IMR-90 (cell line): Measurements from ENCODE around the gene AKR1E2. TPM values are rescaled to one million over a fixed set of nuclear protein-coding genes. Genes with fewer than 3 reads are reported as not detected.
A peak's percentile ranks its signal among the peaks of the same experiment; 100 is the strongest.

Experiments used
- ATAC-seq: fragments of 200-7000 bp; cut with Tn5 transposase; 2 replicates; pipeline ENCODE4 v1.9.1; 2020; ENCODE audit warnings: low read depth, mild to moderate bottlenecking, moderate library complexity
- BruUV-seq: library from RNA; stranded (reverse); fragments of 400-500 nt; replicated peaks from 2 replicates; lab custom pipeline; 2021; lab: Mats Ljungman, UMichigan
- CTCF ChIA-PET: fragments of 300-600 bp; formaldehyde crosslinking; extraction: SDS; loops from one replicate; lab custom pipeline; 2021; ENCODE audit warnings: antibody characterized with exemption; lab: Yijun Ruan, JAX
- POLR2A ChIA-PET: fragments of 300-600 bp; sonication (Branson Sonifier 250); formaldehyde crosslinking; loops from one replicate; lab custom pipeline; 2022; ENCODE audit warnings: antibody characterized with exemption; ENCODE audit not compliant: unreplicated experiment; lab: Charles Lee
- DNase-seq: peaks from one replicate; pipeline ENCODE4 v3.0.0; 2013
- H2AFZ ChIP-seq: replicated peaks from 2 replicates; pipeline ENCODE3; 2013; ENCODE audit warnings: low read length, mild to moderate bottlenecking; ENCODE audit not compliant: poor library complexity
- H2AK5ac ChIP-seq: 2 replicates; pipeline ENCODE4 v1.6.1; 2013; ENCODE audit warnings: low read depth, low read length, inconsistent platforms
- H2AK9ac ChIP-seq: replicated peaks from 2 replicates; pipeline ENCODE3; 2013; ENCODE audit warnings: mild to moderate bottlenecking, low read depth, low read length, moderate library complexity; ENCODE audit not compliant: poor library complexity
- H2BK120ac ChIP-seq: 2 replicates; pipeline ENCODE4 v1.6.1; 2013; ENCODE audit warnings: low read depth, low read length, inconsistent platforms
- H2BK15ac ChIP-seq: 3 replicates; pipeline ENCODE4 v1.6.1; 2013; ENCODE audit warnings: low read depth, low read length, inconsistent platforms
- H2BK20ac ChIP-seq: 2 replicates; pipeline ENCODE4 v1.6.1; 2013; ENCODE audit warnings: low read depth, mild to moderate bottlenecking, inconsistent platforms, low read length, moderate library complexity
- H2BK5ac ChIP-seq: 2 replicates; pipeline ENCODE4 v1.6.1; 2013; ENCODE audit warnings: mild to moderate bottlenecking, low read depth, low read length, inconsistent platforms; ENCODE audit not compliant: poor library complexity, severe bottlenecking
- H3K14ac ChIP-seq: replicated peaks from 2 replicates; pipeline ENCODE4 v1.6.1; 2013; ENCODE audit warnings: low read depth, low read length, inconsistent platforms
- H3K18ac ChIP-seq: 2 replicates; pipeline ENCODE4 v1.6.1; 2013; ENCODE audit warnings: low read depth, low read length, control low read depth
- H3K23ac ChIP-seq: 2 replicates; pipeline ENCODE4 v1.6.1; 2013; ENCODE audit warnings: low read depth, low read length, inconsistent platforms
- H3K27ac ChIP-seq: 2 replicates; pipeline ENCODE4 v1.5.1; 2013; ENCODE audit warnings: mild to moderate bottlenecking, control low read depth, low read length; ENCODE audit not compliant: insufficient read depth
- H3K27me3 ChIP-seq: 2 replicates; pipeline ENCODE4 v1.6.1; 2013; ENCODE audit warnings: low read length; ENCODE audit not compliant: control insufficient read depth, insufficient read depth
- H3K36me3 ChIP-seq: 2 replicates; pipeline ENCODE4 v1.6.1; 2013; ENCODE audit warnings: low read length, mixed read lengths; ENCODE audit not compliant: control insufficient read depth, insufficient read depth
- H3K4ac ChIP-seq: 2 replicates; pipeline ENCODE4 v1.6.1; 2013; ENCODE audit warnings: low read depth, low read length, inconsistent platforms
- H3K4me1 ChIP-seq: 2 replicates; pipeline ENCODE4 v1.6.1; 2013; ENCODE audit warnings: low read length, mixed read lengths; ENCODE audit not compliant: control insufficient read depth, insufficient read depth
- H3K4me2 ChIP-seq: 2 replicates; pipeline ENCODE4 v1.6.1; 2013; ENCODE audit warnings: low read depth, mild to moderate bottlenecking, control low read depth, low read length, moderate library complexity
- H3K4me3 ChIP-seq: 2 replicates; pipeline ENCODE4 v1.5.1; 2013; ENCODE audit warnings: low read depth, mild to moderate bottlenecking, control low read depth, low read length, moderate library complexity; ENCODE audit not compliant: insufficient read depth
- H3K56ac ChIP-seq: 2 replicates; pipeline ENCODE4 v1.6.1; 2013; ENCODE audit warnings: low read length, inconsistent platforms; ENCODE audit not compliant: insufficient read depth; ENCODE audit errors: extremely low read depth
- H3K79me1 ChIP-seq, 2 experiments: 2 replicates each; pipeline ENCODE4 v1.6.1; 2013; ENCODE audit warnings: low read length in 2 of 2, inconsistent platforms in 1 of 2, low read depth in 1 of 2
- H3K9ac ChIP-seq: 2 replicates; pipeline ENCODE4 v1.6.1; 2013; ENCODE audit warnings: low read depth, low read length, control low read depth
- H3K9me1 ChIP-seq: 2 replicates; pipeline ENCODE4 v1.6.1; 2013; ENCODE audit warnings: low read length, inconsistent platforms; ENCODE audit not compliant: insufficient read depth
- H3K9me3 ChIP-seq: 2 replicates; pipeline ENCODE4 v1.6.1; 2013; ENCODE audit warnings: low read length; ENCODE audit not compliant: control insufficient read depth, insufficient read depth
- H4K20me1 ChIP-seq: 2 replicates; pipeline ENCODE4 v1.6.1; 2013; ENCODE audit warnings: low read length, inconsistent platforms; ENCODE audit not compliant: insufficient read depth
- H4K5ac ChIP-seq: 2 replicates; pipeline ENCODE4 v1.6.1; 2013; ENCODE audit warnings: mild to moderate bottlenecking, low read depth, low read length, control low read depth
- H4K8ac ChIP-seq, 2 experiments: 2 replicates each; pipeline ENCODE4 v1.6.1; 2013; ENCODE audit warnings: low read depth in 2 of 2, low read length in 2 of 2, control low read depth in 1 of 2, inconsistent platforms in 1 of 2
- H4K91ac ChIP-seq: 2 replicates; pipeline ENCODE4 v1.6.1; 2013; ENCODE audit warnings: low read depth, low read length, inconsistent platforms; ENCODE audit not compliant: insufficient read depth
- BHLHE40 ChIP-seq: fragments of 150-350 bp; IDR thresholded peaks from 2 replicates; pipeline ENCODE4 v1.6.1; 2016; ENCODE audit warnings: mild to moderate bottlenecking, low read depth, low read length
- CEBPB ChIP-seq: IDR thresholded peaks from 2 replicates; pipeline ENCODE4 v1.6.1; 2012; ENCODE audit warnings: low read depth, low read length, improper control_type of control experiment
- CHD1 ChIP-seq: IDR thresholded peaks from 2 replicates; pipeline ENCODE4 v1.6.1; 2012; ENCODE audit warnings: low read depth, low read length, improper control_type of control experiment
- CTCF ChIP-seq: conservative IDR thresholded peaks from 2 replicates; pipeline ENCODE4 v1.5.1; 2012; ENCODE audit warnings: mild to moderate bottlenecking, low read depth, low read length, improper control_type of control experiment
- ELK1 ChIP-seq: fragments of 150-350 bp; IDR thresholded peaks from 2 replicates; pipeline ENCODE4 v1.6.1; 2016; ENCODE audit warnings: low read depth, mild to moderate bottlenecking, low read length, moderate library complexity, borderline replicate concordance
- FOS ChIP-seq: fragments of 150-350 bp; IDR thresholded peaks from 2 replicates; pipeline ENCODE4 v1.6.1; 2016; ENCODE audit warnings: low read depth, low read length
- MAFK ChIP-seq: IDR thresholded peaks from 2 replicates; pipeline ENCODE4 v1.6.1; 2012; ENCODE audit warnings: low read depth, low read length, improper control_type of control experiment
- MAZ ChIP-seq: IDR thresholded peaks from 2 replicates; pipeline ENCODE4 v1.6.1; 2012; ENCODE audit warnings: low read depth, mild to moderate bottlenecking, low read length, improper control_type of control experiment, moderate library complexity, borderline replicate concordance
- MXI1 ChIP-seq: IDR thresholded peaks from 2 replicates; pipeline ENCODE4 v1.6.1; 2012; ENCODE audit warnings: low read depth, mild to moderate bottlenecking, low read length, moderate library complexity, borderline replicate concordance
- NFE2L2 ChIP-seq: fragments of 150-350 bp; IDR thresholded peaks from 2 replicates; pipeline ENCODE4 v1.6.1; 2016; ENCODE audit warnings: low read depth, mild to moderate bottlenecking, low read length
- POLR2A ChIP-seq: IDR thresholded peaks from 2 replicates; pipeline ENCODE4 v1.6.1; 2012; ENCODE audit warnings: mild to moderate bottlenecking, low read depth, low read length
- RAD21 ChIP-seq: IDR thresholded peaks from 2 replicates; pipeline ENCODE4 v1.6.1; 2012; ENCODE audit warnings: low read length, improper control_type of control experiment
- RCOR1 ChIP-seq: IDR thresholded peaks from 2 replicates; pipeline ENCODE4 v1.6.1; 2012; ENCODE audit warnings: mild to moderate bottlenecking, low read length, improper control_type of control experiment; ENCODE audit not compliant: insufficient replicate concordance
- RFX5 ChIP-seq: IDR thresholded peaks from 2 replicates; pipeline ENCODE4 v1.8.0; 2012; ENCODE audit warnings: low read depth, mild to moderate bottlenecking, low read length, moderate library complexity
- SMC3 ChIP-seq: fragments of 150-350 bp; IDR thresholded peaks from 2 replicates; pipeline ENCODE4 v1.6.1; 2016; ENCODE audit warnings: low read depth, mild to moderate bottlenecking, antibody characterized with exemption, low read length, moderate library complexity
- USF2 ChIP-seq: fragments of 150-350 bp; IDR thresholded peaks from 2 replicates; pipeline ENCODE4 v1.6.1; 2017; ENCODE audit warnings: mild to moderate bottlenecking, antibody characterized with exemption, low read length, low read depth
- WGBS, 2 experiments: methylation state at CpG; one replicate each; pipeline versions ENCODE4 v1.1.5 to v1.1.7; 2013; ENCODE audit warnings: missing lambda C conversion rate in 2 of 2; ENCODE audit not compliant: insufficient read length in 1 of 2; ENCODE audit errors: extremely low coverage in 2 of 2; 5-methylcytosine and 5-hydroxymethylcytosine counted together
- dilution Hi-C: fragments of 300-500 bp; cut with HindIII; formaldehyde crosslinking; loops from one replicate; pipeline ENCODE4 v1.14.3; 2018; ENCODE audit warnings: low sequenced_read_pairs; ENCODE audit not compliant: unreplicated experiment
- in situ Hi-C: fragments of 300-500 bp; cut with MboI; formaldehyde crosslinking; loops from 3 replicates; pipeline ENCODE4 v1.14.3; 2019; ENCODE audit warnings: low sequenced_read_pairs, inconsistent platforms, mixed read lengths
- intact Hi-C: fragments of 100-400 bp; cut with micrococcal nuclease; formaldehyde crosslinking; loops from 2 replicates; pipeline ENCODE4 v1.10.0; 2022
- polyA plus RNA-seq, 3 experiments: library from polyadenylated mRNA; depleted of rRNA; stranded (reverse); fragments of >200 nt; gene quantifications; 2 replicates each; pipeline ENCODE4 v1.2.3, GENCODE V29; 2012; ENCODE audit warnings: low replicate concordance in 1 of 3
- total RNA-seq: library from RNA; depleted of rRNA; stranded (reverse); fragments of >200 nt; gene quantifications from 2 replicates; pipeline ENCODE4 v1.2.3, GENCODE V29; 2012

Gene AKR1E2
- total and polyA plus RNA-seq, 2 of the 4 experiments (the other 2 are of a cell fraction), result 1.2 to 3.4 TPM

GRCh38 chr10:4882704-4883078, 56.7 kb downstream of the AKR1E2 start:
- CTCF ChIA-PET, result interaction anchor here (1.2 kb wide), 1 partner anchor 33 kb away, joined by 3 read pairs; no protein-coding TSS in a partner anchor
- Histone ChIP-seq H3K4me1 (no peaks in the 10 kb centered on the region), H3K18ac (peak overlapping the region; percentile 44; the same call in 1 of the 2 replicates), H3K56ac (no peak overlapping the region), H3K36me3 (no peaks in the 10 kb centered on the region; the same call in 1 of the 2 replicates), H3K4me2 (0 out of 2 replicates have a peak overlapping the region, but pooled peaks have one; percentile 19), H4K8ac (no peak overlapping the region), H2BK120ac (no peak overlapping the region), H3K27ac (no peak overlapping the region), H3K4ac (no peak overlapping the region), H4K91ac (no peak overlapping the region), H3K27me3 (no peaks in the 10 kb centered on the region), H2AFZ (no peak overlapping the region), H2AK9ac (no peak overlapping the region), H3K14ac (no peak overlapping the region), H3K9me3 (no peaks in the 10 kb centered on the region), H3K23ac (no peak overlapping the region), H3K9me1 (no peaks in the 10 kb centered on the region), H4K5ac (no peak overlapping the region), H2BK15ac (no peak overlapping the region), H2BK20ac (no peak overlapping the region), H2BK5ac (no peak overlapping the region), H4K20me1 (no peaks in the 10 kb centered on the region), H3K79me1 (no peaks in the 10 kb centered on the region), H2AK5ac (no peak overlapping the region), H3K4me3 (no peak overlapping the region), H3K9ac (no peak overlapping the region)
- no TSS peak for BruUV-seq
- dilution Hi-C loops (no loop called here), intact Hi-C loops (no loop called here), in situ Hi-C loops (no loop called here)
- POLR2A ChIA-PET, result no interaction called here
- WGBS, 2 experiments, result no CpG with 5 or more reads among the region's 2 CpGs
- ATAC-seq, result no peak
- TF ChIP-seq NFE2L2, result no peak
- TF ChIP-seq MAFK, result no peak
- TF ChIP-seq POLR2A, result no peak
- TF ChIP-seq SMC3, result no peak
- no peak for TF ChIP-seq CTCF
- no peak for TF ChIP-seq FOS
- no peak for TF ChIP-seq CEBPB
- TF ChIP-seq RFX5, result no peak
- no peak for TF ChIP-seq RAD21
- TF ChIP-seq USF2, result no peak
- no peak for TF ChIP-seq BHLHE40
- TF ChIP-seq RCOR1, result no peak
- no peak for TF ChIP-seq MAZ
- TF ChIP-seq ELK1, result no peak
- TF ChIP-seq CHD1, result no peak
- TF ChIP-seq MXI1, result no peak
- no peak for DNase-seq
